HG03442 (cell line): ENCODE results near the gene EAF2.
"Not testable (repeated sequence)": the region's sequence is repeated elsewhere in the genome, so short reads cannot be mapped to it uniquely, and the experiment has no call there.

Experiments
- ATAC-seq: cut with Tn5 transposase; IDR thresholded peaks from one replicate; pipeline ENCODE4 v1.9.1; 2021; ENCODE audit warnings: mild to moderate bottlenecking, moderate library complexity; ENCODE audit not compliant: unreplicated experiment

Gene EAF2

DNA sequence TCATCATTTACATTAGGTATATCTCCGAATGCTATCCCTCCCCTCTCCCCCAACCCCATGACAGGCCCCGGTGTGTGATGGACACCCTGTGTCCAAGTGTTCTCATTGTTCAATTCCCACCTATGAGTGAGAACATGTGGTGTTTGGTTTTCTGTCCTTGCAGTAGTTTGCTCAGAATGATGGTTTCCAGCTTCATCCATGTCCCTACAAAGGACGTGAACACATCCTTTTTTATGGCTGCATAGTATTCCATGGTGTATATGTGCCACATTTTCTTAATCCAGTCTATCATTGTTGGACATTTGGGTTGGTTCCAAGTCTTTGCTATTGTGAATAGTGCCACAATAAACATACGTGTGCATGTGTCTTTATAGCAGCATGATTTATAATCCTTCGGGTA is 22.8 kb downstream of the EAF2 start:
- not testable (repeated sequence) for ATAC-seq

DNA sequence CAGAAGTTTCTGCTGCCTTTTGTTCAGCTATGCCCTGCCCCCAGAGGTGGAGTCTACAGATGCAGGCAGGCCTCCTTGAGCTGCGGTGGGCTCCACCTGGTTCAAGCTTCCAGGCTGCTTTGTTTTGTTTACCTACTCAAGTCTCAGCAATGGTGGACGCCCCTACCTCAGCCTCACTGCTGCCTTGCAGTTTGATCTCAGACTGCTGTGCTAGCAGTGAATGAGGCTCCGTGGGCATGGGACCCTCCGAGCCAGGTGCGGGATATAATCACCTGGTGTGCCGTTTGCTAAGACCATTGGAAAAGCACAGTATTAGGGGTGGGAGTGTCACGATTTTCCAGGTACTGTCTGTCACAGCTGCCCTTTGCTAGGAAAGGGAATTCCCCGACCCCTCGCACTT is 28.2 kb downstream of the EAF2 start:
- ATAC-seq, result not testable (repeated sequence)

- no peak for ATAC-seq
Measured at GRCh38 chr3:121863801-121864200, 28.8 kb downstream of the EAF2 start.

DNA sequence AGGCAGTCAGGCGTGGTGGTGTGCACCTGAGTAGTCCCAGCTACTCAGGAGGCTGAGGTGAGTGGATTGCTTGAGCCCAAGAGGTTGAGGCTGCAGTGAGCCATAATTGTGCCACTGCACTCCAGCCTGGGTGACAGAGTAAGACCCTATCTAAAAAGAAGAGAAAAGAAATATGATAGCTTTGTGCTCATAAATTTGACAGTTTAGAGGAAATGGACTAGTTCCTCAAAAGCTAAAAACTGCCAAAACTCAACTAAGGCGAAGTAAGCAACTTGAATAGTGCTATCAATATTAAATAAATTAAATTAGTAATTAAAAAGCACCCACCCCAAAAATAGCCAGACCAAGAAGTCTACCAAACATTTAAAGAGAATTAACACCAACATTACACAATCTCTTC is 34.7 kb downstream of the EAF2 start:
- ATAC-seq, result no peak

- ATAC-seq, result no peak
Measured at GRCh38 chr3:121870717-121871116, 35.7 kb downstream of the EAF2 start.

DNA sequence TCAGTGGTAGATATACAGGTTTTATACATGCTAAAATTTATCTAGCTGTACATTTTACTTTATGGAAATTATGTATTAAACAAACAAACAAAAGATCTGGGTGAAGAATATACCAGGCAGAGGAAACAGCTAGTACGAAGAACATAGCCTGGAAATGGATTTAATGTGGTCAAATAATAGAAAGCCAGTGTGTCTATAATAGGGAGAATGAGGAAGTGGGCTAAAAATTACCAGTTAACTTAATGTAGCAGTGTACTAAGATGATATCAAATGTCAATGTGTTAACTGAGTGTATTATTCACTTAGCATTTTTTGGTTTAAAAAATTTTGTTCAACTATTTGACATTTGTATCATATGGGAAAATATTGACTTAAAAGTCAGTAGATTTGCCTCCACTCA is 36.4 kb downstream of the EAF2 start:
- ATAC-seq, result no peak

DNA sequence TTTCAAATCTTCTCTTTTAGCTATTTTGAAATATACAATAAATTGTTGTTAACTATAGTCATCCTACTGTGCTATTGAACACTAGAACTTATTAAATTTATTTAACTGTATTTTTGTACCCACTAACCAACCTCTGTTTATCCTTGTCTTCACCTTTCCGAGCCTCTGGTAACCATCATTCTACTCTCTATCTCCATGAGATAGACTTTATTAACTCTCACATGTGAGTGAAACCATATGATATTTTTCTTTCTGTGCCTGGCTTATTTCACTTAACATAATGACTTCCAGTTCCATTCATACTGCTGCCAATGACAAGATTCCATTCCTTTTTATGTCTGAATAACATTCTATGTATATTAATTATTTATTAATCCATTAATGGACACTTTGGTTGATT is 43.4 kb downstream of the EAF2 start:
- no peak for ATAC-seq

DNA sequence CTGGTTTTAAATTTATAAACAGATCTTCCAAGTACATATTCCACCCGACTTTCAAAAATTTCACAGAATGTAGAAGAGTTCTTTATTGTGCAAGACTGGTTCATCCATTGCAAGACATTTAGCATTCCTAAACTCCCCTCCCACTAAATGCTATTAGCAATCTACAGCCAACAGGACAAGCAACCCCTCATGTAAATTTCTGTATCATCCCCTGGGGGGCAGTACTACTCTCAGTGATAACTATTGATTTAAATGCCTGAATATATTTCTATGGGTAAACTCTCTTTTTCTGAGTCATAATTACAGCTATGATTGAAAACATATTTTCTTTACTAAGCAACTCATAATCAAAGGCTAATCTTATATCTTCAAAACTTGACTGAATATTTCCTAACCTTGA is 48.5 kb downstream of the EAF2 start:
- ATAC-seq, result no peak

DNA sequence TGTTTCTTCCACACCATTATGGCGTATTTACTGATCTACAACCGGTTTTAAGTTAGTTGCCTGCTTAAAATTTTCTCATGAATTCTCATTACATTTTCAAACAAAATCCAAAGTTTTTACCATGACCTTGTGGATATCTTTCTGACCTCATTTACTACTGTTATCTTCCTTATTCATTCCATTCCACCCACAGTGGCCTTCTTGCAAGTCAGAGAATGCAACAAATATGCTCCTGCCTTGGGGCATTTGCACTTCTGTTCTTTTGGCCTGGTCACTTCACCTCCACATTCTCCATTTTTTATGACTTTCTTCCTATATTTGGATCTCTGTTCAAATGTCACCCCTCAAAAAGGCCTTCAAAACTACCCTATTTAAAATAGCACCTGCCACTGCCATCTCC is 50.4 kb downstream of the EAF2 start:
- ATAC-seq, result no peak

DNA sequence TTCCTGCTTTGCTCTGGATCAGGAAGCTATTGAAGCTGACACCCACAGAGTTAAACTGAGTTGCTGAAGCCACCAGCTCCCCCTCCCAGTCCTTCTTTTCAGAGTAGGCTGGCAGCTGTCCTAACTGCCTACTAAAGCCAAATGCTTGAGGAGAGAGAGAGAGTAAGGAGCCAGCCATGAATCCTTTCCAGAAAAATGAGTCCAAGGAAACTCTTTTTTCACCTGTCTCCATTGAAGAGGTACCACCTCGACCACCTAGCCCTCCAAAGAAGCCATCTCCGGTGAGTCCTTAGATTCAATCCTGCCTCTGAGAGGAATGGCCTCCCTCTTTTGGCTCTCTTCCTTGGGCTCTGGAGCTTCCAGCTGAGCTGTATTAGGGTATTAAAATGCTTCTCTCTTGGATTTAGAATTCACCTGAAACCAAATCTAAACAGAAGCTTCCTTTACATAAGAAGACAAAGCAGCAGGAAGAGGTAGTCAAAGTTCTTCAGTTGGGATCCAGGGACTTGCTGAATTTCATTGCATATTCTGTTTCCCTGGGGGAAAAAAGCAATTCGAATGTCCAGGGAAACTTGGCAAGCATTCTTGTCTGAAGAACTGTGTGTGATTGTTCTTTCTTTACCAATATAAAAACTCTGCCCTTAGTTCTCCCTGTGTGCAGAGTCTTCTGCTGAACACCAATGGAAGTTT is 59.4 kb downstream of the EAF2 start, which contains the start of gene SLC15A2:
TSS of gene SLC15A2 (plus strand) at position 101 of the 690 bp plus-strand sequence. CDS start at position 177, 76 bp downstream.
- ATAC-seq, result no peak

GRCh38 chr3:121895121-121895520 is 60.1 kb downstream of the EAF2 start:
- no peak for ATAC-seq

- ATAC-seq, result no peak
Measured at GRCh38 chr3:121895736-121896135, 60.7 kb downstream of the EAF2 start.

GRCh38 chr3:121896823-121897222 is 61.8 kb downstream of the EAF2 start:
- ATAC-seq, result no peak

DNA sequence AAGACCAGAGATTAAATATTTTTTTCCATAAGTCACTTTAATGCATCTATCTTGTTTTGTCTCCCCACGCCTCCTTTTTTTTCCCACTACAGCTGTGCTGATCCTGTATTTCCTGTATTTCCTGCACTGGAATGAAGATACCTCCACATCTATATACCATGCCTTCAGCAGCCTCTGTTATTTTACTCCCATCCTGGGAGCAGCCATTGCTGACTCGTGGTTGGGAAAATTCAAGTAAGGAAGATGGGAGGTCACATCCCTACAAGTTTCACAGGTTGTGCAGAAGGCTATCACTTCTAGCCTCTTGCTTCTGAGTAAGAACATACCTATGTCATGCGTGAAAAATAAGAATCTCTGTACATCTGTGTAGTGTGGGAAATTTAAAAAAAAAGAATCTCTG is 62.3 kb downstream of the EAF2 start:
- no peak for ATAC-seq

GRCh38 chr3:121913305-121913990 is 78.4 kb downstream of the EAF2 start:
- ATAC-seq, result no peak

GRCh38 chr3:121914081-121914998 is 79.3 kb downstream of the EAF2 start:
- no peak for ATAC-seq

DNA sequence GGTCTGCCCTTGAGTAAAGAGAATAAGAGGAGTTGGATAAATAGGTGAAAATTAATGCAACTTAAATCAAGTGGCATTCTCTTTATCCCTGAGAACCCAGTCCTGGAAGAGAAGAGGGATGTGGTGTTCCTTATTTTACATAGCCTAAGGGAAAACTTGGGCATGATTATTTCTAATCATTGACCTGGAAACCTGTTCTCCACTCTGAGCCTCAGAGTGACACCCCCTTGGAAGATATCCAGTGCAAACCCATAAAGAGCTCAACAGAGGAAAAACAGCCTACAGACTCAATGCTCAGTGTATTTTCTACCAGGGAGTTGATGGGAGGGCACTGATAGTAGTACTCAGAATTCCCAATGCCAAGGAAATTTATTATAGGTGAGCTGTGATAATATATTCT is 81.2 kb downstream of the EAF2 start:
- ATAC-seq, result no peak

GRCh38 chr3:121918779-121919483 is 83.9 kb downstream of the EAF2 start:
- ATAC-seq, result no peak

DNA sequence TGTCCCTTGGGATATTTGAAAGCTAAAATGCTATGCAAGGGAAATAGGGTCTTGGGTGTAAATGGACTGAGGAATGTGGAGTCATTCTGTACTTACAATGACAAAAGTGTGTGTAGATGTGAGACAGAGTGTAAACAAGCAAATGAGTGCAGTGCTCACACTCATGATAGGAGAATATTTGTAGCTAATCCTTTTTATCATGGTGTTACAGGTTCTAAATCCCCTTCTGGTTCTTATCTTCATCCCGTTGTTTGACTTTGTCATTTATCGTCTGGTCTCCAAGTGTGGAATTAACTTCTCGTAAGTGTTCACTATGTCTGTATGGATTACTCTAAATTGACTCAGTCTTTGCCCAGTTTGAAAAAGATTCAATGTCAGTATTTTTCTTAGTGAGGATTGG is 89.7 kb downstream of the EAF2 start:
- no peak for ATAC-seq

GRCh38 chr3:121926380-121926779 is 91.4 kb downstream of the EAF2 start:
- no peak for ATAC-seq
